Liver (tissue), 3 donors: ENCODE results near the gene CD2.
"Not testable (repeated sequence)": the region's sequence is repeated elsewhere in the genome, so short reads cannot be mapped to it uniquely, and the experiment has no call there.

Experiments
- ATF3 ChIP-seq: IDR thresholded peaks from 2 replicates; pipeline ENCODE4 v1.6.1; 2016; ENCODE audit warnings: antibody characterized with exemption
- CTCF ChIP-seq: fragments of 150-350 bp; IDR thresholded peaks from 2 replicates; pipeline ENCODE4 v1.5.1; 2017; ENCODE audit warnings: improper control_type of control experiment, low read depth, low read length; ENCODE audit not compliant: missing input control
- GABPA ChIP-seq, 2 donors: IDR thresholded peaks in 1 of 2; conservative IDR thresholded peaks in 1 of 2; 2 replicates each; pipeline ENCODE4 v1.6.1; 2016; ENCODE audit warnings: antibody characterized with exemption in 2 of 2, mild to moderate bottlenecking in 1 of 2, moderate library complexity in 1 of 2
- HNF4G ChIP-seq: IDR thresholded peaks from 2 replicates; pipeline ENCODE4 v1.6.1; 2016; ENCODE audit warnings: antibody characterized with exemption
- JUND ChIP-seq, 2 donors: IDR thresholded peaks; 2 replicates each; pipeline ENCODE4 v1.6.1; 2016; ENCODE audit warnings: antibody characterized with exemption in 2 of 2
- RAD21 ChIP-seq, 2 donors: IDR thresholded peaks; 2 replicates each; pipeline ENCODE4 v1.6.1; 2016; ENCODE audit warnings: antibody characterized with exemption in 2 of 2, mild to moderate bottlenecking in 2 of 2
- REST ChIP-seq: IDR thresholded peaks from 2 replicates; pipeline ENCODE4 v1.6.1; 2016; ENCODE audit warnings: antibody characterized with exemption, mild to moderate bottlenecking
- RXRA ChIP-seq, 2 donors: IDR thresholded peaks; 2 replicates each; pipeline ENCODE4 v1.6.1; 2017 to 2018; ENCODE audit warnings: antibody characterized with exemption in 2 of 2, mild to moderate bottlenecking in 1 of 2
- SP1 ChIP-seq: IDR thresholded peaks from 2 replicates; pipeline ENCODE4 v1.6.1; 2018; ENCODE audit warnings: antibody characterized with exemption, mild to moderate bottlenecking
- TAF1 ChIP-seq: conservative IDR thresholded peaks from 2 replicates; pipeline ENCODE4 v1.6.1; 2016; ENCODE audit warnings: antibody characterized with exemption, mild to moderate bottlenecking
- YY1 ChIP-seq: IDR thresholded peaks from 2 replicates; pipeline ENCODE4 v1.6.1; 2016; ENCODE audit warnings: antibody characterized with exemption, mild to moderate bottlenecking
- ZBTB33 ChIP-seq: IDR thresholded peaks from 2 replicates; pipeline ENCODE4 v1.6.1; 2016; ENCODE audit warnings: antibody characterized with exemption
- TF ChIP-seq, protein P1 (sequence below): IDR thresholded peaks from 2 replicates; pipeline ENCODE4 v1.6.1; 2016; ENCODE audit warnings: antibody characterized with exemption
- donor health status: healthy.
- donor health status: healthy.

DNA sequence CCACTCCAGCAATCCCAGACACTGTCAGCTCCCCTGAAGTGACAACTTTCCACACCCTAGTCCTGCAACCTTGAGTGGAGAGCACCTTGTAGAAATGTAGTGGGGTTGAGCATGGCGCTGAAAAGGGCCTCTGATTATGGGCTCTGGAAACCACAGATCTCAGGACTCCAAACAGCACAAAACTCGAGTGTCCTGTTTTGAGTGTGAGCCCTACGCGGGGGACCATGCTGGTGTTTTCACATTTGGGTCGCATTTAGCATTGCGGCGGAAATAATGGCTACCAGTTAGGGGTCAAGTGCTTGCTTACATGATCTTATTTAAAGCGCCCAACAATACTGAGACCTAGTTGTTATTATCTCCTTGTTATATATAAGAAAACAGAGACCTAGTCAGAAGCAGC lies 1.9 kb downstream of the CD2 start:
- TF ChIP-seq CTCF; RAD21 (IDR thresholded peaks at IDR 0.05); REST; ATF3; TAF1; YY1; JUND (IDR thresholded peaks at IDR 0.05); ZBTB33; HNF4G; RXRA (IDR thresholded peaks at IDR 0.05); SP1; GABPA (IDR thresholded peaks at IDR 0.05 in 1 of 2, conservative IDR thresholded peaks at IDR 0.05 in 1 of 2): not testable (repeated sequence)
- TF ChIP-seq, protein P1, sequence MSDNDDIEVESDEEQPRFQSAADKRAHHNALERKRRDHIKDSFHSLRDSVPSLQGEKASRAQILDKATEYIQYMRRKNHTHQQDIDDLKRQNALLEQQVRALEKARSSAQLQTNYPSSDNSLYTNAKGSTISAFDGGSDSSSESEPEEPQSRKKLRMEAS = not testable (repeated sequence)
